ENCODE measurements around the gene VCAM1.
"Not testable (repeated sequence)": the region's sequence is repeated elsewhere in the genome, so short reads cannot be mapped to it uniquely, and the experiment has no call there.

The VCAM1 gene

GRCh38 chr1:100774370-100774769 lies 54.8 kb downstream of the VCAM1 start:
- no peak overlapping the region for H3K4me3 ChIP-seq (ENCODE audit: low read depth, low read length)
- TF ChIP-seq, protein P1, sequence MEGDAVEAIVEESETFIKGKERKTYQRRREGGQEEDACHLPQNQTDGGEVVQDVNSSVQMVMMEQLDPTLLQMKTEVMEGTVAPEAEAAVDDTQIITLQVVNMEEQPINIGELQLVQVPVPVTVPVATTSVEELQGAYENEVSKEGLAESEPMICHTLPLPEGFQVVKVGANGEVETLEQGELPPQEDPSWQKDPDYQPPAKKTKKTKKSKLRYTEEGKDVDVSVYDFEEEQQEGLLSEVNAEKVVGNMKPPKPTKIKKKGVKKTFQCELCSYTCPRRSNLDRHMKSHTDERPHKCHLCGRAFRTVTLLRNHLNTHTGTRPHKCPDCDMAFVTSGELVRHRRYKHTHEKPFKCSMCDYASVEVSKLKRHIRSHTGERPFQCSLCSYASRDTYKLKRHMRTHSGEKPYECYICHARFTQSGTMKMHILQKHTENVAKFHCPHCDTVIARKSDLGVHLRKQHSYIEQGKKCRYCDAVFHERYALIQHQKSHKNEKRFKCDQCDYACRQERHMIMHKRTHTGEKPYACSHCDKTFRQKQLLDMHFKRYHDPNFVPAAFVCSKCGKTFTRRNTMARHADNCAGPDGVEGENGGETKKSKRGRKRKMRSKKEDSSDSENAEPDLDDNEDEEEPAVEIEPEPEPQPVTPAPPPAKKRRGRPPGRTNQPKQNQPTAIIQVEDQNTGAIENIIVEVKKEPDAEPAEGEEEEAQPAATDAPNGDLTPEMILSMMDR (IDR thresholded peaks at IDR 0.05; ENCODE audit: borderline replicate concordance, insufficient read depth, low read depth, low read length) = no peak

DNA sequence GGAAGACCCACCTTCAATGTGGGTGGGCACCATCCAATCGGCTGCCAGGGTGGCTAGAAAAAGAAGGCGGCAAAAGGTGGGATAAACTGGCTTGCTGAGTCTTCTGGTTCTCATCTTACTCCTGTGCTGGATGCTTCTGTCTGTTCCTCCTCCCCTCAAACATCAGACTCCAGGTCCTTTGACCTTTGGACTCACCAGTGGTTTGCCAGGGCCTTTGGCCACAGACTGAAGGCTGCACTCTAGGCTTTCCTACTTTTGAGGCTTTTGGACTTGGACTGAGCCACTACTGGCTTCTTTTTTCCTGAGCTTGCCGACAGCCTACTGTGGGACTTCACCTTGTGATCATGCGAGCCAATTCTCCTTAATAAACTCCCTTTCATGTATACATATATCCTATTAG lies 55.9 kb downstream of the VCAM1 start:
- TF ChIP-seq, protein P1 (IDR thresholded peaks at IDR 0.05; ENCODE audit: borderline replicate concordance, insufficient read depth, low read depth, low read length) = no peak
- no peak overlapping the region for H3K4me3 ChIP-seq (ENCODE audit: low read depth, low read length)

- TF ChIP-seq, protein P1 (IDR thresholded peaks at IDR 0.05; ENCODE audit: borderline replicate concordance, insufficient read depth, low read depth, low read length) = no peak
- no peak overlapping the region for H3K4me3 ChIP-seq (ENCODE audit: low read depth, low read length)
Measured at GRCh38 chr1:100778748-100779147, 59.2 kb downstream of the VCAM1 start.

GRCh38 chr1:100780814-100781213 lies 61.3 kb downstream of the VCAM1 start:
- TF ChIP-seq, protein P1 (IDR thresholded peaks at IDR 0.05; ENCODE audit: borderline replicate concordance, insufficient read depth, low read depth, low read length) = no peak
- H3K4me3 ChIP-seq (ENCODE audit: low read depth, low read length) = no peak overlapping the region

DNA sequence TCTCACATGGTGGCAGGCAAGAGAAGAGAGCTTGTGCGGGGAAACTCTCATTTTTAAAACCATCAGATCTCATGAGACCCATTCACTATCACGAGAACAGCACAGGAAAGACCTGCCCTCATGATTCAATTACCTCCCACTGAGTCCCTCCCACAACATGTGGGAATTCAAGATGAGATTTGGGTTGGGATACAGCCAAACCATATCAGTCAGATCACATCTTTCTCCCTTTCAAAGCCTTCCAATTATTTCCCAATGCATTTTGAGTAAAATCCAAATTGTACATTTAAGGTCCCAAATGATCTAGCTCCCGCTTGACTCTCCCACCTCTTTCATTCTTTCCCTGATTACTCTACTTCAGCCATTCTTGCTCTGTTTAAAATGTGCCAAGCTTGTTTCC lies 62.2 kb downstream of the VCAM1 start:
- not testable (repeated sequence) for H3K4me3 ChIP-seq (ENCODE audit: low read depth, low read length)

GRCh38 chr1:100782473-100783039 lies 63.0 kb downstream of the VCAM1 start:
- TF ChIP-seq, protein P1 (IDR thresholded peaks at IDR 0.05; ENCODE audit: borderline replicate concordance, insufficient read depth, low read depth, low read length) = no peak
- no peak overlapping the region for H3K4me3 ChIP-seq (ENCODE audit: low read depth, low read length)

DNA sequence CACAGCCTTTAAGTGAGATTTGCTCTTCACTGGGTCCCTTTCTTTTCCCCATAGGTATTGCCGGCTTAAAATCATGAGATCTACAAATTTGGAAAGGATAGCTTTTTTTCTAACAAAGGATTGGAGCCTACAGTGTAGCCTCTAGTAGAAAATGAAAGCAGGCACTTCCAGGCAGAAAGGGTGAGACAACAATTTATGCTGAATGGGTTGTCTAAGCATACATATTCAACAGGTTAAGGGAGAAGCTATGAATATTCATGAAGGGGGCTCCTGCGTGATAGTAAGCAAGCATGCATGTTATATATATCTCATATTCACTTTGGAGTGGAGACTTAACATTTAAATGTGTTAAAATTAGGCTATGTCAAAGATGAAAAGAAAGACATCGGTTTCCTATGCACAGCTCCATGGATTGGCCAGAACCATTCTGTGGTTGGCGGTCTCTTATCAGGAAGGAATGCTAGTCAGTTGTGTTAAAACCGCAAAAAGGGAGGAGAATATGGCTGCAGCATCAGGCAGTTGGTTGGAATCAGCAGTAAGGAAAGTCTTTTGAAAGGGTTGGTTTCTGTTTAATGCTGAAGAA lies 66.0 kb downstream of the VCAM1 start:
- H3K4me3 ChIP-seq (ENCODE audit: low read depth, low read length) = no peak overlapping the region

More for the DNA sequence above, 66.0 kb downstream of the VCAM1 start:
- TF ChIP-seq, protein P1 (IDR thresholded peaks at IDR 0.05; ENCODE audit: borderline replicate concordance, insufficient read depth, low read depth, low read length) = no peak

Measured in GM12875 (cell line).